Activated T-helper 2 cell treated with anti-CD3 and anti-CD28 coated beads, Interferon-gamma antibody, Interleukin-2, Interleukin-4, amounts not matched to agents 10 μg/mL and 5 μg/mL and 100 μg/mL, durations not matched to agents 14 hours and 24 hours and 36 hours (primary cell): ENCODE measurements around the gene KCTD16. TPM values are rescaled to one million over a fixed set of nuclear protein-coding genes. Genes with fewer than 3 reads are reported as not detected.

Experiments used
- DNase-seq: peaks from one replicate; pipeline ENCODE4 v3.0.0; 2021; ENCODE audit warnings: low spot score
- H3K27ac Mint-ChIP-seq: one replicate; pipeline ENCODE4 v1.8.0; 2021; ENCODE audit warnings: mixed read lengths
- H3K27me3 Mint-ChIP-seq: one replicate; pipeline ENCODE4 v1.8.0; 2021; ENCODE audit warnings: low read depth, mixed read lengths
- H3K36me3 Mint-ChIP-seq: one replicate; pipeline ENCODE4 v1.8.0; 2021; ENCODE audit warnings: low read depth, mixed read lengths
- H3K4me1 Mint-ChIP-seq: one replicate; pipeline ENCODE4 v1.8.0; 2021; ENCODE audit warnings: low read depth, mixed read lengths
- H3K4me3 Mint-ChIP-seq: one replicate; pipeline ENCODE4 v1.8.0; 2021; ENCODE audit warnings: low read depth, mild to moderate bottlenecking, moderate library complexity, mixed read lengths
- H3K9me3 Mint-ChIP-seq: one replicate; pipeline ENCODE4 v1.8.0; 2021; ENCODE audit warnings: mixed read lengths
- intact Hi-C: fragments of 100-400 bp; cut with micrococcal nuclease; formaldehyde crosslinking; loops from one replicate; pipeline ENCODE4 v1.15.1; 2023
- total RNA-seq: library from RNA; stranded (reverse); gene quantifications from 2 replicates; pipeline ENCODE4 v1.2.3, GENCODE V29; 2022

Gene KCTD16
- total RNA-seq, 1 donor from 2014 or later, result not detected

DNA sequence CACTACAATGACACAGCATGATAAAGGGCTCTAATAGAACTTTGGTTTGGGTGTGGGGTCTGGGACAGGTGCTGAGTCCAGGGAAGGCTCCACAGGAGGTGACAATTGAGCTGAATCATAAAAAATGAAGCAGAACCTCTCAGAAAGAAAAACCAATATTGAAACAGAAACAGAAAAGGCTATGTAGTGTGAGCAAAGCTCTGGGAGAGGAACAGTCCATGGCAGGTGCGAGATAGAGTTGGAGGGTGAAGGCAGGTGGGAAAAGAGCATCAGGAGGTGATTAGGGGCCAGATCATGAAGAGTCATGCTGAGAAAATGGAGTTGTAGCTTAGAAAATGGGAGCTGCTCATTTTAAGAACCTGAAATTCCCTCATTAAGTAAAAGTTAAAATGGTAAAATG is 164.9 kb downstream of the KCTD16 start:
- intact Hi-C loops, result no loop called here
- Mint-ChIP-seq H3K27ac (no peak overlapping the region), H3K4me1 (no peaks in the 10 kb centered on the region), H3K9me3 (no peaks in the 10 kb centered on the region), H3K27me3 (no peaks in the 10 kb centered on the region), H3K36me3 (no peaks in the 10 kb centered on the region), H3K4me3 (no peak overlapping the region)
- DNase-seq, result no peak

DNA sequence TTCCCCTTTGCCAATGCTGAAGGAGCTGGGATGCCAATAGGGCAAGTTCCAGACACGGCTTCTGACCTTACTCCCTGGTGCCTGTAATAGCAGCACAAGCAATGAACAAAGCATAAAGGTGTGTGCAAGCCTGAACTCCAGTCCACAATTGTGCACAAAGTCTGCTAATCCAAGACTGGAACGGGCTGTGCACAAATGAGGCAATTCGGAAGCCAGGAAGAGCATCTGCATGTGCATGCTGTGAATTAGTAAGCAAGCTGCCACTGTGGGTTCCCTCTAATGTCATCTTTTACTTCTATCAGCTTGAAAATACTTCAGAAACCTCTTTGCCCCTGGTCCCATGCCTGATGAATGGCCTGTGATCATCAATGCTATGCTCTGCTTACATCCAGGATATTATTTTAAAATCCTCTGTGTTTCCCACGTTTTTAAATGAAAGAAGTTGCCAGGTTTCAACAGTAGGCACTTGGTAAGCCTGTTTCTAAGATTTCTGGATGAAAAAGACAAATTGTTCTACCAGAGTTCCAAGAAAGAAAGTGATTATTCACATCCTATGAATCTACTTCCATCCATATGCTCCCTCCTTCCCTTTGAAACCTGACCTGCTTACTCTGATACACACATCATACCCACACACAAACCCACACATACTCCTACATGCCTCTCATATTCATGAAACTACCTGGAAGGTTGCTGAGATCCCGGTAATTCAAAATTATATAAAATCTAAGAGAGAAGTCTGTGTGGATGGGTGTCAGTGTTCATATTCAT is 165.7 kb downstream of the KCTD16 start:
- no peaks in the 10 kb centered on the region for H3K4me1 Mint-ChIP-seq
- H3K36me3 Mint-ChIP-seq, result no peaks in the 10 kb centered on the region
- no peak overlapping the region for H3K4me3 Mint-ChIP-seq
- H3K9me3 Mint-ChIP-seq, result no peaks in the 10 kb centered on the region
- no peak overlapping the region for H3K27ac Mint-ChIP-seq
- intact Hi-C loops, result no loop called here
- DNase-seq, result no peak
- no peaks in the 10 kb centered on the region for H3K27me3 Mint-ChIP-seq

DNA sequence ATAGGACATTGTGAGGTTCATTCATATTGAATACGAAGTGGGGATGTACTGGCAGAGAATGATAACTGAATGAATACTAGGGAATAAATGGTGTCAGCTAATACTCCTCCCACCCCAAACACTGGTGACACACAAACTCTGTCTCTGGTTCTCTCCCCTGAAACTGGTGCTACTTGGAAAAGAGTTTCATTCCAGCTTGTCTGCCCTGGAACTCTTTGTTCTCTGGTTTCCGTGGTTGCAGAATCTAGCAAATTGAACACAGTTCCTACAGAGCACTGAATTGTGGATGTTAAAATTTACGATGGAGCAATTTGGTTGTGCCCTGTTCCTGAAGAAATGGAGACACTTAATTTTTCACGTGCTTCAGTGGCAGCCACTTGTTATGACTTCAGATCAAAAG is 181.7 kb downstream of the KCTD16 start:
- H3K36me3 Mint-ChIP-seq, result no peaks in the 10 kb centered on the region

DNA sequence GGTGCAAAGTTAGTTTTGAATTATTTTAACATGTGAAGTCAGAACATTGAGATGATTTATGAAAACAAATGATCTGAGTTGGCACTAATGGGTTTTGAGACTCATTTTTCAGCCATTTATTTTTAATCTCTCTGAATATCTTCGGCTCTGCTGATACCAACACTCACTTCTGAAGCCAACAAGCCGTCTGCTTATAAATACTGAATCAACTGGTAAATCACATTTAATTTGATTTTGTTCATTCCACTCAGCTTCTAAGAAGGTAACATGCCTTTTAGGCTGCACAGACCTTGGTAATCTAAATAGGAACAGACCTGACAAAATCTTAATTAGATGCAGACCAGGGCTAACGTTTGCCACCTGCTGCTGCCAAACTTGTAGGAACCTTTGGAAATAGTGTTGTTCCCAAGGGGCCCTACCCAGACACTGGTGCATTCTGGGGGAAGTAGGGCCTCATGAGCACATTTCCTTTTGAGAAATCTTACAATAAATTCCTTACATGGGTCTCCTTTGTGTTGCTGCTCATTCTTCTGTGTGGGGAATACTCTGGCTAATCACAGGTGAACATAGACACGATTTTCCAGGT is 182.2 kb downstream of the KCTD16 start:
- no peaks in the 10 kb centered on the region for H3K36me3 Mint-ChIP-seq
- no peaks in the 10 kb centered on the region for H3K4me1 Mint-ChIP-seq
- no peak overlapping the region for H3K27ac Mint-ChIP-seq
- H3K27me3 Mint-ChIP-seq, result no peaks in the 10 kb centered on the region
- no peak overlapping the region for H3K4me3 Mint-ChIP-seq
- intact Hi-C loops, result no loop called here
- H3K9me3 Mint-ChIP-seq, result no peaks in the 10 kb centered on the region
- no peak for DNase-seq

More for the DNA sequence above, 181.7 kb downstream of the KCTD16 start:
- no peaks in the 10 kb centered on the region for H3K9me3 Mint-ChIP-seq
- no peak overlapping the region for H3K4me3 Mint-ChIP-seq
- no peaks in the 10 kb centered on the region for H3K27me3 Mint-ChIP-seq
- H3K4me1 Mint-ChIP-seq, result no peaks in the 10 kb centered on the region
- intact Hi-C loops, result no loop called here
- H3K27ac Mint-ChIP-seq, result no peak overlapping the region
- DNase-seq, result no peak

DNA sequence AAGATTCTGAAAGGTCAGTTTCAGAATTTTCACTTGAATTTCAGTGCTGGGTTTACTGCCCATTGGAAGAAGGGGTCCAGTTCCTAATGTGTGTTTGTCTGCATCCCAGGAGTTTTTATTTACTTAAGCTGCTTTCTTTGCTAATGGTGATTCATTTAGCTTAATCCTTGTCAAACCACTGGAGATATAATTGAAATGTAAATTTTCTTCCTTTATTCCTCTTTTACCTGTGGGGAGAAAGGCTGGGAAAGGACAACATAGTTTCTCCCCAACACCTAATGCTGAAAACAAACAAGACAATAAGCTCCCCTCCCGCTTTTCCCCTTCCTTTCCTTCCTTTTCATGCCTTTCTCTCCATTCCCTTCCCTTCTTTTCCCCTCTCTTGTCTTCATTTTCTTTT is 185.8 kb downstream of the KCTD16 start:
- no peak for DNase-seq
- H3K36me3 Mint-ChIP-seq, result no peaks in the 10 kb centered on the region
- no peaks in the 10 kb centered on the region for H3K9me3 Mint-ChIP-seq
- no peak overlapping the region for H3K4me3 Mint-ChIP-seq
- H3K27ac Mint-ChIP-seq, result no peak overlapping the region
- H3K27me3 Mint-ChIP-seq, result no peaks in the 10 kb centered on the region
- intact Hi-C loops, result no loop called here
- H3K4me1 Mint-ChIP-seq, result no peaks in the 10 kb centered on the region

DNA sequence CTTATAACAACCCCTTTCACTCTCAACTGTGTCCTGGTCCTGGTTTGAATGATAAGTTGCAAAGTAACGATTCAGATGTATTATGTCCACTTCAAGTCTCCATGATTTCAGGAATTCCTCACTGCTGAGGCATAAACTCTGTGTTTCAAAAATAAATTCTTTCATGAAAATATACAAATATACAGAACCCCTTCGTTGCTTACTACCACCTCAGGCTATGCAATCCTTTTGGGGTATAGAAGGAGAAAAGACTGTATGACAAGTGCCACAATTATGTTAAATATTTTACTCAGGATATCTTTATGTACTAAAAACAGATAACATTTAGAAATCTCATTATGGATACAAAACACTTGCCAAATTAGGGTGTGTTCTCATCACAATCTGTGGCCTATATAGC is 190.7 kb downstream of the KCTD16 start:
- Mint-ChIP-seq H3K27ac (no peak overlapping the region), H3K4me1 (no peaks in the 10 kb centered on the region), H3K36me3 (no peaks in the 10 kb centered on the region), H3K27me3 (no peaks in the 10 kb centered on the region), H3K4me3 (no peak overlapping the region), H3K9me3 (no peaks in the 10 kb centered on the region)
- no peak for DNase-seq
- intact Hi-C loops, result no loop called here

DNA sequence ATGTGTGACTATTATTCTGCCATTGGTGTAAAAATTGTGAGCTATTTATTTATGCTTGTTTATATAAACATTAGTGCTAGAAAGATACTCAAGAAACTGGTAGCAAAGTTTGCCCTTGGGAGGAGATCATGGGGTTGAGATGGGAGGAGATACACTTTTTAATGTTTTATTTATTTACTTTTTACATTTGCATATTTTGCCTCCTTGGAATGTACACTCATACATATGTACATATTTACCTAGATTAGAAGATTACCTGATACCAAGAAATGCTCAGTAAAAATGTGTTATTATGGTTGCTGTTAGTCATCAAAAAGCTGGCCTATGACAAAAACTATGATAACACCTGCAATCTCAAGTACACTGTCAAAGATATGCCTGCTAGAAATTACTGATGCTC is 195.2 kb downstream of the KCTD16 start:
- Mint-ChIP-seq H3K27me3 (no peaks in the 10 kb centered on the region), H3K4me3 (no peak overlapping the region), H3K9me3 (no peaks in the 10 kb centered on the region), H3K4me1 (no peaks in the 10 kb centered on the region), H3K36me3 (no peaks in the 10 kb centered on the region), H3K27ac (no peak overlapping the region)
- intact Hi-C loops, result no loop called here
- DNase-seq, result no peak

DNA sequence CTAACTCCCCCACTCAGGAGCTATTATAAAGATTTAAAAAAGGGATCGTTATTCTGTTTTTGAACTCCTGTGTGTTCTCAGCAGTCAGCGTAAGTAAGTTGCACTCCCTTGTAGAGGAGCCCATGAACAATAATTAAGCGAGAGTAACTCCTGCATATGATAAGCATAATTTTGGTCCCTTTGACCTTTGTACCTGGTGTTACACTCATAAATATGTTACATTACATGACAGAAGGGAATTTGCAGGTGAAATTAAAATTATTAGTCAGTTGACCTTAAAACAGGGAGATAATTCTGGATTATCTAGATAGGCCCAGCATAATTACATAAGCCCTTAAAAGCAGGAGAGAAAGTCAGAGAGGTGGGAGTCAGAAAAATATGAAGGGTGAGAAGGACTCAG is 197.3 kb downstream of the KCTD16 start:
- DNase-seq, result no peak
- intact Hi-C loops, result no loop called here
- H3K4me1 Mint-ChIP-seq, result no peaks in the 10 kb centered on the region

DNA sequence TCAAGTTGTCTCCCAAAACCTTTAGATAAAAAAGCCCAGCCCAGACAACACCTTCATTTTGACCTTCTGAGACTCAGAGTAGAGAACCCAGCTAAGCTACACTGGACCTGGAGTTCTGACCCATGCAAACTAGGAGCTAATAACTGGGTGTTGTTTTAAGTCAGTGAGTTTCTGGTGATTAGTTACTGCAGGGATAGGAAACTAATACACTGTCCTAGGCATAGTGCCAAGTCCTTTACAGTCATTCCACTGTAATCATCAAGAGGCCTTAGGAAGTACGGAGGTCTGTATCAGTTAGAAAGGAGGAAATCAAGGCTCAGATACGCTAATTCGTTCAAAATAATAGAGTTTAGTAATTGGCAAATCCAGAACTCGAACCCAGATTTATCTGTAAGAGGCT is 197.9 kb downstream of the KCTD16 start:
- no peak overlapping the region for H3K4me3 Mint-ChIP-seq

More for the DNA sequence above, 197.3 kb downstream of the KCTD16 start:
- no peaks in the 10 kb centered on the region for H3K9me3 Mint-ChIP-seq
- no peak overlapping the region for H3K27ac Mint-ChIP-seq
- H3K36me3 Mint-ChIP-seq, result no peaks in the 10 kb centered on the region
- H3K4me3 Mint-ChIP-seq, result no peak overlapping the region
- no peaks in the 10 kb centered on the region for H3K27me3 Mint-ChIP-seq

DNA sequence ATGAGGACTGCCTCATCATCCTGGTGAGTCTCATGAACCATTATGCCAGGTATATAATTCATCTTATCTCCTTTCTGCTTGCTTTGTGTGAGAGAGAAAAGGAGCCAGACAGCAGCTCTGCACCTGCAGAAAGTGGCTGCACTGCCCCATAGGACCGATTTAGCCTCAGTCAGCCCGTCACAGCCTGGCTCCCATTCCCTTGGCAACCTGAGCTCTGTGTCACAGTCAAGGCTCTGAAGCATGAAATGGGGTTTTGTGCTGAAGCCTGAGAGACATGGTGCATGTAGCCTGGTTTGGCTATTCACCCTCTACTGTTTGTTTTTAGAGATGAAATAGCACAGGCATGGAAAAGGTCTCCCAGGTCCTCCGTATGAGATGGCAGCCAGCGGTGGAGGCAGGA is 198.3 kb downstream of the KCTD16 start:
- H3K36me3 Mint-ChIP-seq, result no peaks in the 10 kb centered on the region
- no peak overlapping the region for H3K4me3 Mint-ChIP-seq
- H3K4me1 Mint-ChIP-seq, result no peaks in the 10 kb centered on the region
- no peak overlapping the region for H3K27ac Mint-ChIP-seq
- intact Hi-C loops, result no loop called here
- no peak for DNase-seq
- no peaks in the 10 kb centered on the region for H3K27me3 Mint-ChIP-seq
- H3K9me3 Mint-ChIP-seq, result no peaks in the 10 kb centered on the region

More for the DNA sequence above, 197.9 kb downstream of the KCTD16 start:
- no peaks in the 10 kb centered on the region for H3K4me1 Mint-ChIP-seq
- H3K27me3 Mint-ChIP-seq, result no peaks in the 10 kb centered on the region
- no peaks in the 10 kb centered on the region for H3K36me3 Mint-ChIP-seq
- no peak overlapping the region for H3K27ac Mint-ChIP-seq
- intact Hi-C loops, result no loop called here
- DNase-seq, result no peak
- H3K9me3 Mint-ChIP-seq, result no peaks in the 10 kb centered on the region

DNA sequence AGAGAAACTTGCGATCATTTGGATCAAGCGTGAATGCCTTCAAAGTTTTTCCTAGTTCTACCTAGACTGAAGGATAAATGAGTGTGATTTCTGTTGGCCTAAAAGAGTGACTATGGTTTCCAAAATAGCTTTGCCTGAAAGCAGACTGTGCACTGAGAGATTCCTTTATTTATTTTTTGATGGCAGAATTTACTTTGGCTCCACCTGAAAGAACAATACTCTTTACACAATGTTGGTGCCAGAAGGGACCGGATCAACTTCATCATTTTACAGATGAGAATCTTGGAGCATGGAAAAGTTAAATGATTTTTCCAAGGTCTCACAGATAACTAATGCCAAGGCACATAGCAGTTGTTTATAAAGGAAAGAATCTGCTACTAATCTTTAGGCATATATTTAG is 199.6 kb downstream of the KCTD16 start:
- H3K4me1 Mint-ChIP-seq, result no peaks in the 10 kb centered on the region
- H3K9me3 Mint-ChIP-seq, result no peaks in the 10 kb centered on the region
- no peaks in the 10 kb centered on the region for H3K36me3 Mint-ChIP-seq
- DNase-seq, result no peak
- H3K27ac Mint-ChIP-seq, result no peak overlapping the region
- H3K4me3 Mint-ChIP-seq, result no peak overlapping the region
- intact Hi-C loops, result no loop called here
- no peaks in the 10 kb centered on the region for H3K27me3 Mint-ChIP-seq

DNA sequence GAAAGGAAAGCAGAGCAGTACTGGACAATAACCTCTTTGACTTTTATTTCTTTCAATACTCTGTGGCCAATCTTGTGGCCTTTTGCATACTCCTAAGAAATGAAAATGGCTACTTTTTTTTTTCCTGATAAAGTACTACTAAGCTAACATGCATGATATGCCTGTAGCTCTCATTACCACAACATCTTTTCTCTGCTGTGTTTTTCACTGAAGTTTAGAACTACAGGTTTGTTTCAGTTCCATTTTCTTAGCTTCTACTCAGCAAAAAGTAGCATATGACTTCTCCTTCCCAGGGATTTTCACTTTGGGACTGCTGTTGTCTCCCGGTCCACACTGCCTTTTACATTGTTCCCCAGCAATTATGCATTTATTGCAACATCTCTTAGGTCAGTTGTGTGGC is 204.0 kb downstream of the KCTD16 start:
- DNase-seq, result no peak
- Mint-ChIP-seq H3K27ac (no peak overlapping the region), H3K4me3 (no peak overlapping the region), H3K27me3 (no peaks in the 10 kb centered on the region), H3K4me1 (no peaks in the 10 kb centered on the region), H3K9me3 (no peaks in the 10 kb centered on the region), H3K36me3 (no peaks in the 10 kb centered on the region)
- intact Hi-C loops, result no loop called here

DNA sequence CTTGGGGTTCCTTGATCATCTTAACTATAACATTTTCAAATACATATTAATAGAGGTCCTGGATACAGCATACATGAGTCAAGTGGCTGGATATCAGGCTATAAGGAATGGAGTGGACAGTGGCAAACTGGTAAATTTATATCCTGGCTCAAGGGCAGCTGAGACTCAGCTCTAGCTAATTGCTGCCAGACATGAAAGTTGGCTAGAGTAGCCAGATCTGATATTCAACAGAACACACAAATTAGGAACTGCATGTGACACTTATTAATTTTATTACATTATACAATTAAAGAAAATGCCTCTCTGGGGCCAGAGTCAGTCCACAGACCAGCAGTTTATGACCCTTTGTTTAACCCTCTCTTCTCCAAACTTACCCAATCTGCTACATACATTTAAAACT is 206.5 kb downstream of the KCTD16 start:
- H3K27me3 Mint-ChIP-seq, result no peaks in the 10 kb centered on the region
- no peaks in the 10 kb centered on the region for H3K4me1 Mint-ChIP-seq
- no peaks in the 10 kb centered on the region for H3K36me3 Mint-ChIP-seq
- no peak overlapping the region for H3K27ac Mint-ChIP-seq
- intact Hi-C loops, result no loop called here
- no peak for DNase-seq
- H3K4me3 Mint-ChIP-seq, result no peak overlapping the region
- H3K9me3 Mint-ChIP-seq, result no peaks in the 10 kb centered on the region
